GM12873 (cell line): ENCODE results near the gene SORT1.

Source experiments
- CTCF ChIP-seq: IDR thresholded peaks from 2 replicates; pipeline ENCODE4 v1.5.1; 2012; ENCODE audit warnings: low read depth, mild to moderate bottlenecking, moderate library complexity, low read length, control low read depth; ENCODE audit not compliant: insufficient read depth; ENCODE audit errors: missing control alignments

Gene SORT1

GRCh38 chr1:109391157-109391556, 6.6 kb downstream of the SORT1 start:
- TF ChIP-seq CTCF: no peak

GRCh38 chr1:109389638-109390341, 7.9 kb downstream of the SORT1 start:
- TF ChIP-seq CTCF: no peak

GRCh38 chr1:109388884-109389637, 8.7 kb downstream of the SORT1 start:
- TF ChIP-seq CTCF: no peak

- no peak for TF ChIP-seq CTCF
Measured at GRCh38 chr1:109388208-109388711, 9.5 kb downstream of the SORT1 start.

- TF ChIP-seq CTCF: no peak
Measured at GRCh38 chr1:109386054-109386717, 11.5 kb downstream of the SORT1 start.

- TF ChIP-seq CTCF: no peak
Measured at GRCh38 chr1:109385417-109385816, 12.3 kb downstream of the SORT1 start.

- no peak for TF ChIP-seq CTCF
Measured at GRCh38 chr1:109383854-109384253, 13.9 kb downstream of the SORT1 start.
